ENCODE results near the gene KLF6.

DNA sequence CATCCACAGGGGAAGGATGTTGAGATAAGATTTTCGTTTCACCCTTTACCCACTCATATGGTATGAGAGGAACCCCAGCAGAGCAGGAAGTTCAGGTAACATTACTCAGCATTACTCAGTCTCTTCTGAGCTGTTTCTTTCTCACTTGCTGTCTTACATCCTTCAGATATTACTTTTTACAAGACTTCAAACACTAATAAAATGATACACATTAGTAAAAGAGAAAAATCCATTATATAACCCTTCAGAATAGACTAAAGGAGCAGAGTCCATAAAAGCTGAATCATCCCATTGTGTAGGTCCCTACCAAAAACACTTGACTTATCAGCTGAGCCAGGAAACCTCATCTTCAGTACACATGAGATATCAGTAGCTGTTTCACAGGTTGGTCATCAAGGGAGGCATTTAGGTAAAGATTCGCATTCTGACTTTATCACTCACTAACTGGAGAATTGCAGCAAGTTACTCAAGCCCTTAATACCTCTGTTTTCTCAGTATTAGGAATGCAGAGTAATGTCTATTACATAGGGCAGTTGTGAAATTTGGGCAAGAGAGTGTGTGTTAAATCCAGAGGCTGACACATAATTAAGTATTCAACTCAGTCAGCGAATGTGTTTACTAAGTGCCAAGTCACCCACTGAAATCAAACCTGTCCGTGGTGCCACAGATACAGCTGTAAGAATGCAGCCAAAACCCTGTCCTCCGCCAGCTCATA is 44.7 kb downstream of the KLF6 start:
- TF ChIP-seq, protein P1, sequence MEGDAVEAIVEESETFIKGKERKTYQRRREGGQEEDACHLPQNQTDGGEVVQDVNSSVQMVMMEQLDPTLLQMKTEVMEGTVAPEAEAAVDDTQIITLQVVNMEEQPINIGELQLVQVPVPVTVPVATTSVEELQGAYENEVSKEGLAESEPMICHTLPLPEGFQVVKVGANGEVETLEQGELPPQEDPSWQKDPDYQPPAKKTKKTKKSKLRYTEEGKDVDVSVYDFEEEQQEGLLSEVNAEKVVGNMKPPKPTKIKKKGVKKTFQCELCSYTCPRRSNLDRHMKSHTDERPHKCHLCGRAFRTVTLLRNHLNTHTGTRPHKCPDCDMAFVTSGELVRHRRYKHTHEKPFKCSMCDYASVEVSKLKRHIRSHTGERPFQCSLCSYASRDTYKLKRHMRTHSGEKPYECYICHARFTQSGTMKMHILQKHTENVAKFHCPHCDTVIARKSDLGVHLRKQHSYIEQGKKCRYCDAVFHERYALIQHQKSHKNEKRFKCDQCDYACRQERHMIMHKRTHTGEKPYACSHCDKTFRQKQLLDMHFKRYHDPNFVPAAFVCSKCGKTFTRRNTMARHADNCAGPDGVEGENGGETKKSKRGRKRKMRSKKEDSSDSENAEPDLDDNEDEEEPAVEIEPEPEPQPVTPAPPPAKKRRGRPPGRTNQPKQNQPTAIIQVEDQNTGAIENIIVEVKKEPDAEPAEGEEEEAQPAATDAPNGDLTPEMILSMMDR (IDR thresholded peaks at IDR 0.05): no peak
- TF ChIP-seq, protein P2, sequence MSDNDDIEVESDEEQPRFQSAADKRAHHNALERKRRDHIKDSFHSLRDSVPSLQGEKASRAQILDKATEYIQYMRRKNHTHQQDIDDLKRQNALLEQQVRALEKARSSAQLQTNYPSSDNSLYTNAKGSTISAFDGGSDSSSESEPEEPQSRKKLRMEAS (CRISPR knock-in tag; IDR thresholded peaks at IDR 0.05): no peak
- TF ChIP-seq ZNF423 (CRISPR knock-in tag; IDR thresholded peaks at IDR 0.05): no peak
- TF ChIP-seq, protein P3, sequence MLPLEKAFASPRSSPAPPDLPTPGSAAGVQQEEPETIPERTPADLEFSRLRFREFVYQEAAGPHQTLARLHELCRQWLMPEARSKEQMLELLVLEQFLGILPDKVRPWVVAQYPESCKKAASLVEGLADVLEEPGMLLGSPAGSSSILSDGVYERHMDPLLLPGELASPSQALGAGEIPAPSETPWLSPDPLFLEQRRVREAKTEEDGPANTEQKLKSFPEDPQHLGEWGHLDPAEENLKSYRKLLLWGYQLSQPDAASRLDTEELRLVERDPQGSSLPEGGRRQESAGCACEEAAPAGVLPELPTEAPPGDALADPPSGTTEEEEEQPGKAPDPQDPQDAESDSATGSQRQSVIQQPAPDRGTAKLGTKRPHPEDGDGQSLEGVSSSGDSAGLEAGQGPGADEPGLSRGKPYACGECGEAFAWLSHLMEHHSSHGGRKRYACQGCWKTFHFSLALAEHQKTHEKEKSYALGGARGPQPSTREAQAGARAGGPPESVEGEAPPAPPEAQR (CRISPR knock-in tag; IDR thresholded peaks at IDR 0.05): no peak
- no peak for TF ChIP-seq SP1 (CRISPR knock-in tag; conservative IDR thresholded peaks at IDR 0.05)
